Sigmoid colon (tissue), 4 donors: Measurements from ENCODE around the gene TRAPPC5.

Source experiments
- EP300 ChIP-seq, 4 donors: sonication (generic); formaldehyde crosslinking; IDR thresholded peaks; one replicate each; pipeline ENCODE4 v1.6.1; 2017; ENCODE audit warnings: antibody characterized with exemption in 4 of 4
- POLR2A ChIP-seq, 2 donors: fragments of 450-650 bp; IDR thresholded peaks; one replicate each; pipeline ENCODE4 v1.6.1; 2016; ENCODE audit warnings: antibody characterized with exemption in 2 of 2, mild to moderate bottlenecking in 2 of 2, moderate library complexity in 2 of 2
- POLR2AphosphoS5 ChIP-seq, 4 donors: sonication (generic); formaldehyde crosslinking; IDR thresholded peaks; one replicate each; pipeline ENCODE4 v1.6.1; 2017; ENCODE audit warnings: antibody characterized with exemption in 4 of 4
- TF ChIP-seq, protein P1 (sequence below), 4 experiments: fragments of 450-650 bp in 3 of 4; fragments of 200-600 bp in 1 of 4; IDR thresholded peaks; one replicate each; pipeline ENCODE4 v1.5.1; 2016 to 2019; ENCODE audit warnings: antibody characterized with exemption in 4 of 4, mild to moderate bottlenecking in 3 of 4, moderate library complexity in 2 of 4

DNA sequence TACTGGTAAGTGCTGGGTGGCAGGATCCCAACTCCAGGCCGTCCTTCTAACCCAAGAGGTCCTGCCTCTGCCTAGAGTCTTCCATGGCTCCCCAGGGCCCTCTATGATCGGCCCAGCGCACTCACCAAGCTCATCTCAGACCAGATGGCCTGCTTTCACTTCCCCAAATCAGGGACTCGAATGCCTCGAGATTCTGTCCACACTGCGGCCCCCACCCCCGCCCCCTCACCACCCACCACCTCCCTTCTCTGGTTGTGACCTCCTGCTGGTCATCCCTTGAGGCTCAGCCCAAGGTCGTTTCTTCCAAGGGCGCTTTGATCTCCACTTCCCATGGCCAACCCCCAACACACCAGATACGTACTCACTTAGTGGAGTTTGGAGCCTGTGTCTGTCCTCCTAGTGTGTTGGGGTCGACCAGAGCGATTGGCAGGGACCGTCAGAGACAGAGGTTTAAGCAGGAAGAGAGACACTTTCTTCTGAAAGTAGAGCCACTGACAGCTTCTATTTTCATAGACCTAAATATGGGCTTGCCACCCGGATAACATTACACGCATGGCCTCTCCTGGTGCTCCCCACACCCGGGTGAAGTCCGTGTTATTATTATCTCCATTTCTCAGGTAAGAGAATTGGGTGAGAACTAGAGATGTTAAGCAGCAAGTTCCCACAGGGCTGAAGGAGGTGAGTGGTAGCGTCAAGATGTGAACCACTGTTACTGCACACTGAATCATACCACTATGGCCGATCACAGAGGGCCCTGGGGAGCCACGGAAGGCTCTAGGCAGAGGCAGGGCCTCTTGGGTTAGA lies 21.2 kb downstream of the TRAPPC5 start, which contains the start of gene FCER2:
- no peak for TF ChIP-seq POLR2A (IDR thresholded peaks at IDR 0.05)
- TF ChIP-seq, protein P1, sequence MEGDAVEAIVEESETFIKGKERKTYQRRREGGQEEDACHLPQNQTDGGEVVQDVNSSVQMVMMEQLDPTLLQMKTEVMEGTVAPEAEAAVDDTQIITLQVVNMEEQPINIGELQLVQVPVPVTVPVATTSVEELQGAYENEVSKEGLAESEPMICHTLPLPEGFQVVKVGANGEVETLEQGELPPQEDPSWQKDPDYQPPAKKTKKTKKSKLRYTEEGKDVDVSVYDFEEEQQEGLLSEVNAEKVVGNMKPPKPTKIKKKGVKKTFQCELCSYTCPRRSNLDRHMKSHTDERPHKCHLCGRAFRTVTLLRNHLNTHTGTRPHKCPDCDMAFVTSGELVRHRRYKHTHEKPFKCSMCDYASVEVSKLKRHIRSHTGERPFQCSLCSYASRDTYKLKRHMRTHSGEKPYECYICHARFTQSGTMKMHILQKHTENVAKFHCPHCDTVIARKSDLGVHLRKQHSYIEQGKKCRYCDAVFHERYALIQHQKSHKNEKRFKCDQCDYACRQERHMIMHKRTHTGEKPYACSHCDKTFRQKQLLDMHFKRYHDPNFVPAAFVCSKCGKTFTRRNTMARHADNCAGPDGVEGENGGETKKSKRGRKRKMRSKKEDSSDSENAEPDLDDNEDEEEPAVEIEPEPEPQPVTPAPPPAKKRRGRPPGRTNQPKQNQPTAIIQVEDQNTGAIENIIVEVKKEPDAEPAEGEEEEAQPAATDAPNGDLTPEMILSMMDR (IDR thresholded peaks at IDR 0.05) = no peak
- TF ChIP-seq POLR2AphosphoS5 (IDR thresholded peaks at IDR 0.05) = no peak
- no peak for TF ChIP-seq EP300 (IDR thresholded peaks at IDR 0.05)
